LNCAP (cell line): ENCODE data around the gene ACAD9.

Experiments used
- TF ChIP-seq, protein P1 (sequence below): fragments of 450-650 bp; IDR thresholded peaks from 2 replicates; pipeline ENCODE4 v1.5.1; 2017; ENCODE audit warnings: mild to moderate bottlenecking

The ACAD9 gene

DNA sequence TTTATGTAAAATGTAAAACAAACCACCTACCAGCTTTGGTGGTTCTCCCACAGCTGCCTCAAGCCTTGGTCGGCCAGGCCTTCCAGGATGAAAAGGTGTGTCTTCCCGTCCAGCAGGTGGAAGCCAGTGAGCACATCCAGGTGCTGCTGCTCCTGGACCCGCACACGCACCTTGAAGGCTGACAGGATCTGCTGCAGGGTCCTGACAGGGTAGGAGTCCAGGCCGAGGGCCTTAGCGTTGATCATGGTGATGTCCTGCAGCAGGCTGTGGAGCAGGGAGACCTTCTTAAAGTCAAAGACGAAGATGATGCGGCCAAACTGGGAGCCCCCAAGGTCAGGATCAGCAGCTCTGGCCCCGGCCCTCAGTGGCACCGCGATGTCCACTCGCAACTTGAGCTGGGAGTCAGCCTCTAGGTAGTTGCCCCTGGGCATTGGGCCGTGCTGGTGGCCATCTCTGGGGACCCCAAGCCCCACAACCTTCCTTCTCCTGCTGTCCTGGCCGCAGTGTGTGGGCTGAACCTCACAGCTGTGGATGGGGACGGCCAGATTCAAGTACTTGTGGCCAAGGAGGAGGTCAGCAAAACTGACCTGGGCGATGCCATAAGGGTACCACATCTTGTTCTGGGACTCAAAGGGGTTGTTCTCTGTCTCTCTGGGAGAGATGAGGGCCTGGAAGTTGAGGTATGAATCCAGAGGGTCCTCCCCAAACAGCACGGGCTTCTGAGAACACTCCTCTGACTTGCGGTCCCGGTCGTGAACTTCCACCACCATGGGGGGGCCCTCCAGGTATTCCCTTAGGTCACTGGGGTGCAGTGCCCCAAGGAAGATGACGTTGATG is 65.8 kb downstream of the ACAD9 start:
- TF ChIP-seq, protein P1, sequence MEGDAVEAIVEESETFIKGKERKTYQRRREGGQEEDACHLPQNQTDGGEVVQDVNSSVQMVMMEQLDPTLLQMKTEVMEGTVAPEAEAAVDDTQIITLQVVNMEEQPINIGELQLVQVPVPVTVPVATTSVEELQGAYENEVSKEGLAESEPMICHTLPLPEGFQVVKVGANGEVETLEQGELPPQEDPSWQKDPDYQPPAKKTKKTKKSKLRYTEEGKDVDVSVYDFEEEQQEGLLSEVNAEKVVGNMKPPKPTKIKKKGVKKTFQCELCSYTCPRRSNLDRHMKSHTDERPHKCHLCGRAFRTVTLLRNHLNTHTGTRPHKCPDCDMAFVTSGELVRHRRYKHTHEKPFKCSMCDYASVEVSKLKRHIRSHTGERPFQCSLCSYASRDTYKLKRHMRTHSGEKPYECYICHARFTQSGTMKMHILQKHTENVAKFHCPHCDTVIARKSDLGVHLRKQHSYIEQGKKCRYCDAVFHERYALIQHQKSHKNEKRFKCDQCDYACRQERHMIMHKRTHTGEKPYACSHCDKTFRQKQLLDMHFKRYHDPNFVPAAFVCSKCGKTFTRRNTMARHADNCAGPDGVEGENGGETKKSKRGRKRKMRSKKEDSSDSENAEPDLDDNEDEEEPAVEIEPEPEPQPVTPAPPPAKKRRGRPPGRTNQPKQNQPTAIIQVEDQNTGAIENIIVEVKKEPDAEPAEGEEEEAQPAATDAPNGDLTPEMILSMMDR = no peak

DNA sequence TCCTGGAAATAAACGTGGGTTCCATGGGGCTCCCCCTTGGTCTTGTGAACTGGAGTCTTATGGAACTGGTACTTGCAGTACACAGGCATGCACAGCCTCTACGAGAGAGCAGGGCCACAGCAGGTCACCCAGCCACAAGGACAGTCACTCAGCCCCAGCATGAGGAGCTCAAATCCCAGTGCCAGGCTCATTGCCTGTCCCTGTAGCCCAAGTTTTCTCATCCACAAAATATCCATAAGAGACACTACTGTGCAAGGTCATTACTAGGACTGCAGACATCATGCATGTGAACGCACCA is 66.4 kb downstream of the ACAD9 start:
- TF ChIP-seq, protein P1 = no peak

DNA sequence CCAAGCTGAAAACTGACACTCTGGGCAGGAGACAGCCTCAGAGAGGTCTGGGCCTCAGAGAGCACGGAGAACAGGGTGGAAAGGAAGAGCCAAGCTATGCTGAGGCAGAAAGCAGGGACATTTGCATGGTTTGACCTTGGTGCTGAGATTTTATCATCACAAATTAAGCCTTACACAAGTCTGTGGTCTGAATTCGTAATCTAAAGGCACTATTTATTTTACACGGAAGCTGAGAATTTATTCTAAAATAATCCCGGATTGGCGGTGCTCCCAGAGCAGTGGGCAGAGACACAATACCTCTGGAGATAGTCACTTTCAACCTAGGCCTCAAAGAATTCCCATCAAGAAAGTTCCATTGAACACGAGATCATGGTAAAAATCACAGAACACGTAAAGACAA is 67.0 kb downstream of the ACAD9 start:
- TF ChIP-seq, protein P1 = no peak

DNA sequence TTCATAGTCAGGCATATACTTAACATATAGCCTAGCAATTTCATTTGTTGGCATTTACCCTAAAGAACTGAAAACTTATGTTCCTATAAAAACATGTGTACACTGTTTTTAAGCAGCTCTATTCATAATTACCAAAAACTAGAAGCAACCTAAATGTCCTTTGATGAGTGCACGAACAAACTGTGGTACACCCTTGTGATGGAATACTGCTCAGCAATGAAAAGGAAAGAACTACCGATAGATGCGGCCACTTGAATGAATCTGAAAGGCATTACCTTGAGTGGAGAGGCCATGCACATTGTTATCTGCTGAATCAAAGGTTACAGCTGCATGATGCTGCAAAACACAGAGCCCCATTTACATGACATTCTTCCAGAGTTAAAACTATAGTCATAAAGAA is 69.7 kb downstream of the ACAD9 start:
- TF ChIP-seq, protein P1 = no peak

DNA sequence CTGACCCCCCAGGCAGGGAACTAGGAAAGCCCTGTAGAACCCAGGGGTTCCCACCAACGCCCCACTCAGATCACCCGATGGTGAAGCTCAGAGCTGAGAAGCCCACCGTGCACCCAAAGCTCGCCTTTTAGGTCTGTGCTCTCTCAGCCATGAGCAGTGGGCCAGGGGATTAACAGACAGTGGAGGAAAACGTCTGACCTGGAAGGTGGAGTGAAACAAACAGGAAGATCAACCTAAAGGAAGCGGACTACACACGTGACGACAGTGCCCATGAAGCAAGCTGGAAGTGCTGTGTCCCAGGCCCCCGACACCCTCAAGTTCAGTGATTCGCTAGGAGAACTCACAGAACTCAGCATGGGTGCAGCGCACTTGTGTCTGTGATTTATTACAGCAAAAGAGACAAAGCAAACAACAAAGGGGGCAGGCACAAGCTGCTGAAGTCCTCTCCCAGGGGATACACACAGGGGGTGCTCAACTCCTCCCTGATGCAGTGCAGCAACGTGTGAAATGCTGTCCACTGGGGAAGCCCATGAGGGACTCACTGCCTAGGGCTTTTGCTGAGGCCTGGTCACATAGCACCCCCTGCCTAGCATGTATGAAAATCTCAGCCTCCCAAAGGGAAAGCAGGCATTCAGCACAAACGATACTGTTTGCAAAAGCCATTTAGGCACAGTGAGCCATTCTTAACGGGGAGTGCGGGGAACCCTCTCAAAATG is 71.0 kb downstream of the ACAD9 start:
- TF ChIP-seq, protein P1 = no peak

DNA sequence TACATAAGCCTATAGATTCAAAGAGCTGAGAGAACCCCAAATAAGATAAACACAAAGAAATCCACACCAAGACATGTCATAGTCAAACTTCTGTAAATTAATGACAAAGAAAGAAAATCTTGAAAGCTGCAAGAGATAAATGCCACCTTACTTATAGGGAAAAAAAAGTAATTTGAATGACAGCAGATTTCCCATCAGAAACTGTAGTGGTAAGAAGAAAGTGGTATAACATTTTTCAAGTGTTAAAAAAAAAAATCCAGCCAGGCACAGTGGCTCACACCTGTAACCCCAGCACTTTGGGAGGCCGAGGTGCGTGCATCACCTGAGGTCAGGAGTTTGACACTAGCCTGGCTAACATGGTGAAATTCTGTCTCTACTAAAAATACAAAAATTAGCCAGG is 77.0 kb downstream of the ACAD9 start:
- TF ChIP-seq, protein P1 = no peak
